Measurements from ENCODE around the gene MGLL.

The MGLL gene

DNA sequence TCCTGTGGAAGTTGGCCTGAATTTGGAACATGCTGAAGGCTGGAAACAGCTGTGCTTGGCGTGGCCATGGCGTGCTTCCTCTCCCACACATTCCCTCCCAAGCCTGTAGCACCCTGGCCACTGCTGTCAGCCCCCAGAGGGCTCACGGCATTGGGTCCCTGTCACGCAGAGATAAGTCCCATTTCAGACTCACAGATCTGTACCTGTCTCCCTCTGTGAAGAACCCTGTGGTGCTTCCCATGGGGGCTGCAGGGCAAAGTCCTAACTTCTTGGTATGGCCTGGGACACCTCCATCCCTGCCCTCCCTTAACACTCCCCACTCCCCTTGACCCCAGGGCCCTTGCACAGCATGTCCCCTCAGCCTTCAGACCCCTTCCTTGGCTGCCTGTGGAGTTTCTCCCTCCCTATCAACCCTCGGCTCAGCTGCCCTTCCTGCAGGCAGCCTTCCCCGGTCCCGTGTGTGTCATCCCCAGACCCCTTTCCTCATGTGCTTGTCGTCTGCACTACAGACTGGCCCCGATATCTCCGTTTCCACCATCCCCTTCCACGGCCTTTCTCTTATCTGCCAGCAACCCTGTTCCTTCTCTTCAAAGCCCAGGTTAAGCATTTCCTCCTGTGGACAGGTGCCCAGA, 120.9 kb downstream of the MGLL start:
- ATAC-seq, result no peak

- no peak for ATAC-seq
Observed at GRCh38 chr3:127700406-127700805, 121.9 kb downstream of the MGLL start.

DNA sequence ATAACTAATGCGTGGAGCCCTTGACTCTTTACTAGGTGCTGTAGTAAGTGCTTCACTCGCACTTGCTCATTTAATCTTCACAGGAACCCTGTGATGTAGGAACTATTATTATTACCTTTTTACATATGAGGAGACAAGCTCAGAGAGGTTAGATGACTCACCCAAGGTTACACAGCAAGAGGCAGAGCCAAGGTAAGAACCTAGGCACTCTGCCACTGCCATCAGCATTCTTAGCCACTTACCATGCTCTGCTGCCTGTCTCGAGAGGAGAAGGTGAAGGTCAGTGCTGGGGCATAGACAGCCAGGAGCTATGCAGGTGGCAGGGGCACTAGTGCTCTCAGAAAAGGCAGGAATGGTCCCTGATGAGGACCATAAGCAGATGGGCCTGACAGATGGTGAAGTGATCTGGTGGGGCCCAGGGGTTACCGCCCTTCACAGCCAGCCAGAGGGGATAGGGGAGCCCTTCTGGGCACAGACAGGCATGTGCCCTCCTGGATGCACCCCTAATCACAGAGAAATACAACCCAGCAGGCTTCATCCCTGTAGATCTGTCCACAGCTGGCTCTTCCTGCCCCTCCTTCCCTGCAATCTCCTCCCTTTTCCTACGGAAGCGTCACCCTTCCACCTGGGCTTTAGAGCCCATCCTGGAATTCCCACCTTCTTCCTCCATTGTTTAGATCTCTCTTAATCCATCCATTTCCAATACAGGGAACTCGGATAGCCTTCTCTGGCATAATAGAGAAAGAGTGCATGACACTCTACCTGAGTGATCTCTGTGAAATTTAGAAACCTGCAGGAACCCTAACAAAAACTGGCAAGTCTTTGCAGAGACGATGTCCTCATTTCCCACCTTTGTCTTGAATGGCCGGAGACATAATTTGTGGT, 122.7 kb downstream of the MGLL start:
- no peak for ATAC-seq

DNA sequence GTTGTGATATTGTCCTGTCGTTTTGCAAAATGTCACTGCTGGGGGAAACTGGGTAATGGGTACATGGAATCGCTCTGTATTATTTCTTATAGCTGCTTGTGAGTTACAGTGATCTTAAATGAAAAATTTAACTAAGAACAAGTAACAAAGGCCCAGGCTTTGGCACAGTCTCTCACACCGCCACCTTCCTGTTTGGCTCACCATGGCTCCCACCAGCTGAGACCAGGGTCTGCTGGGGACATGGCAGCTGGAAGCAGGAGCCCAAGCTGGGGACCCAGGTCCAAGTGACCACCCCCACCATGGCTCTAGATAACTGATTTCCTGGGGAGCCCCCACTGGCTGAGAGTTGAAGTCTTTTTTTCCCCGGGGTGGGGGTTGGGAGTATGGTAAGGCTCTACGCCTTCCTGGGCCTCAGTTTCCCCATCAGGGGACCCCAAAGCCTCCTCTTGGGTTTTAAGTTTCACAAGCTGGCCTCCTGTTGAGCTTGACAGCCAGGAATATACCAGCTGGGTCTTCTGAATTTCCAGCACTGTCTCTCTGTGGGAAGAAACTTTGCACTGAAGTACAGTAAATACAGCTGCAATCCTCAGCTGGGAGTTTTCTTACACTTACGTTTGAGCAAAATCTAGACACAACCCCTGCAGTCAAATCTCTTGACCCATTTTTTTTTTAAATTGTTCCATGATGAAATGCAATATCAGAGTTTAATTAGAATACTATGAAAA, 123.5 kb downstream of the MGLL start:
- no peak for ATAC-seq

- no peak for ATAC-seq
Observed at GRCh38 chr3:127698286-127698685, 124.0 kb downstream of the MGLL start.

GRCh38 chr3:127697551-127698240, 124.6 kb downstream of the MGLL start:
- peak; percentile 67 for ATAC-seq

GRCh38 chr3:127694467-127695215, 127.7 kb downstream of the MGLL start:
- ATAC-seq, result peak in 1 of 2 donors; percentile 35

- no peak for ATAC-seq
Observed at GRCh38 chr3:127693336-127693843, 128.9 kb downstream of the MGLL start.

DNA sequence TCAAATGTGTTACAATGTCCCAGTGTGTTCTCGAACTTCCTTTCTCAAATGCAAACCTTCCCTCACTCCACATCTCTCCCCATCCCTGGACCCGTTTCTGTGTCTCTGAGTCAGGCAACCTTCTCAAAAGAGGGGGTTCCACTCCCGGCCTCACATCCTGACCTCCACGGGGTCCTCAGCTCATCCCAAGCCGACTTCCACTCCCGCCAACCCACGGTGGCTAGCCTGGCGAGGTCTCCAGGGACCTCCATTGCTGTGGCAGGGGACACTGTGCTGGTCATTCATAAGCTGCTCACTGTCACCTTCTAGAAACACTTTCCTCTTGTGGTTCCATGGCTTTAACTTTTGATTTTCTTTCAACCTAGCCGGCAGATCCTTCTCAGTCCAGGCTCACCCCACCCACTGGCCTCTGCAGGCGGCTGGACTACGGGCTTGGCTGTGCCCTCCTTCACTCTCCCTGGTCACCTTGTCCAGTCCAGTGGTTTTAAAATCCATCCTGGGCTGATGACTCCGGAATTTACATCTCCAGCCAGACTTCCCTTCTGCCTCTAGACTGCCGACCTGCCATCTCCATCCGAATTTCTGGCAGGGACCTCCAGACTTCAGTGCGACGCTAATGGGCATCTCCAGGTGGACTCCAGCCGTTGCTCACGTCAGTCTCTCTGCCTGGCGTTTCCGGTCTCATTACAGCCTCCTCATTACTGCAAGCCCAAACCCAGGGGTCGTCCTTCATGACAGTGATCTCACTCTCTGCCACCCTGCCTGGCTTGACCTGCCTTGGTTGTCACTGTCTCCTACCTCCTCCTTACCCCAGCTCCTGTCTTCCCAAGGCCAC, 129.6 kb downstream of the MGLL start:
- no peak for ATAC-seq

- no peak for ATAC-seq
Observed at GRCh38 chr3:127691974-127692373, 130.3 kb downstream of the MGLL start.

- no peak for ATAC-seq
Observed at GRCh38 chr3:127691489-127691888, 130.8 kb downstream of the MGLL start.

GRCh38 chr3:127690823-127691452, 131.4 kb downstream of the MGLL start:
- ATAC-seq, result no peak

GRCh38 chr3:127690106-127690505, 132.2 kb downstream of the MGLL start:
- no peak for ATAC-seq

- no peak for ATAC-seq
Observed at GRCh38 chr3:127689266-127689860, 133.0 kb downstream of the MGLL start.

GRCh38 chr3:127688416-127689265, 133.7 kb downstream of the MGLL start:
- no peak for ATAC-seq

- ATAC-seq, result no peak
Observed at GRCh38 chr3:127688022-127688415, 134.3 kb downstream of the MGLL start.

- ATAC-seq, result no peak
Observed at GRCh38 chr3:127687228-127687737, 135.0 kb downstream of the MGLL start.

DNA sequence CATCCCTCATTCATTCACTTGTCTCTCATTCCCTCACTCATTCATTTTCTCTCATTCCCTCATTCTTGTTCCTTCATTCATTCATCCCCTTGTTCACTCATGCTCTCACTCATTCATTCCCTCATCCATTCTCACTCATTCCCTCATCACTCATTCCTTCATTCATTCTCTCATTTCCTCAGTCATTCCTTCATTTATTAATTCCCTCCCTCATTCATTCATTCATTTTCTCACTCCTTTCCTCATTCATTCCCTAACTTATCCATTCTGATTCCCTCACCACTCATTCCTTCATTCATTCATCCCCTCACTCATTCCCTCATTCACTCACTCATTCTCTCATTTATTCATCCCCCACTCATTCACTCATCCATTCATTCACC, 135.8 kb downstream of the MGLL start:
- ATAC-seq, result no peak
